SK-N-SH treated with all-trans-retinoic acid at 6 μM for 48 hours (cell line): Measurements from ENCODE around the gene CCNT1.

Experiments used
- ATAC-seq: fragments of 200-7000 bp; cut with Tn5 transposase; 3 replicates; pipeline ENCODE4 v1.9.1; 2020; ENCODE audit warnings: mild to moderate bottlenecking, moderate library complexity
- ARNTL ChIP-seq: fragments of 450-650 bp; formaldehyde crosslinking; IDR thresholded peaks from 2 replicates; pipeline ENCODE4 v1.5.0; 2020; ENCODE audit warnings: low read depth, mild to moderate bottlenecking, moderate library complexity, borderline replicate concordance
- BACH2 ChIP-seq: fragments of 250-450 bp; sonication (Bioruptor Pico); IDR thresholded peaks from 2 replicates; pipeline ENCODE4 v1.9.0; 2021; ENCODE audit warnings: mild to moderate bottlenecking, borderline replicate concordance
- CSDC2 ChIP-seq: fragments of 250-450 bp; sonication (Bioruptor Pico); IDR thresholded peaks from 2 replicates; pipeline ENCODE4 v1.5.0; 2020; ENCODE audit warnings: mild to moderate bottlenecking, moderate library complexity
- CSRNP3 ChIP-seq: fragments of 250-450 bp; sonication (Bioruptor Pico); IDR thresholded peaks from 2 replicates; pipeline ENCODE4 v1.5.1; 2021; ENCODE audit warnings: mild to moderate bottlenecking, moderate library complexity
- ESRRG ChIP-seq: fragments of 250-450 bp; sonication (Bioruptor Pico); IDR thresholded peaks from 2 replicates; pipeline ENCODE4 v1.6.1; 2021; ENCODE audit warnings: mild to moderate bottlenecking
- ISL1 ChIP-seq: fragments of 250-450 bp; sonication (Bioruptor Pico); IDR thresholded peaks from 2 replicates; pipeline ENCODE4 v2.1.2; 2022; ENCODE audit warnings: mild to moderate bottlenecking, moderate library complexity
- PATZ1 ChIP-seq: fragments of 250-450 bp; sonication (Bioruptor Pico); IDR thresholded peaks from 2 replicates; pipeline ENCODE4 v1.8.0; 2020; ENCODE audit warnings: mild to moderate bottlenecking, moderate library complexity, borderline replicate concordance
- POU6F1 ChIP-seq: fragments of 250-450 bp; sonication (Bioruptor Pico); IDR thresholded peaks from 2 replicates; pipeline ENCODE4 v1.8.0; 2021; ENCODE audit warnings: low read depth, mild to moderate bottlenecking, moderate library complexity, borderline replicate concordance
- PPARA ChIP-seq: fragments of 250-450 bp; sonication (Bioruptor Pico); IDR thresholded peaks from 2 replicates; pipeline ENCODE4 v1.5.0; 2020; ENCODE audit warnings: mild to moderate bottlenecking, borderline replicate concordance
- RARB ChIP-seq: fragments of 250-450 bp; sonication (Bioruptor Pico); IDR thresholded peaks from 2 replicates; pipeline ENCODE4 v1.8.0; 2021; ENCODE audit warnings: mild to moderate bottlenecking, moderate library complexity
- SNAI2 ChIP-seq: fragments of 250-450 bp; sonication (Bioruptor Pico); IDR thresholded peaks from 2 replicates; pipeline ENCODE4 v1.5.0; 2020; ENCODE audit warnings: mild to moderate bottlenecking, moderate library complexity
- TCF4 ChIP-seq: fragments of 250-450 bp; sonication (Bioruptor Pico); IDR thresholded peaks from 2 replicates; pipeline ENCODE4 v1.8.0; 2021; ENCODE audit warnings: mild to moderate bottlenecking, moderate library complexity, borderline replicate concordance
- TOX ChIP-seq: fragments of 250-450 bp; sonication (Bioruptor Pico); IDR thresholded peaks from 2 replicates; pipeline ENCODE4 v1.8.0; 2021; ENCODE audit warnings: mild to moderate bottlenecking, moderate library complexity, borderline replicate concordance
- ZC3H10 ChIP-seq: fragments of 250-450 bp; sonication (Bioruptor Pico); IDR thresholded peaks from 2 replicates; pipeline ENCODE4 v1.5.1; 2021; ENCODE audit warnings: mild to moderate bottlenecking, moderate library complexity
- ZFP3 ChIP-seq: fragments of 250-450 bp; sonication (Bioruptor Pico); IDR thresholded peaks from 2 replicates; pipeline ENCODE4 v1.5.0; 2020; ENCODE audit warnings: mild to moderate bottlenecking, moderate library complexity
- ZFP30 ChIP-seq: fragments of 450-650 bp; formaldehyde crosslinking; IDR thresholded peaks from 2 replicates; pipeline ENCODE4 v1.5.0; 2022; ENCODE audit warnings: mild to moderate bottlenecking, moderate library complexity
- ZNF565 ChIP-seq: fragments of 450-650 bp; formaldehyde crosslinking; conservative IDR thresholded peaks from 2 replicates; pipeline ENCODE4 v1.5.0; 2020; ENCODE audit warnings: low read depth, mild to moderate bottlenecking, moderate library complexity
- ZNF70 ChIP-seq: fragments of 450-650 bp; formaldehyde crosslinking; IDR thresholded peaks from 2 replicates; pipeline ENCODE4 v1.5.0; 2020; ENCODE audit warnings: mild to moderate bottlenecking, moderate library complexity
- ZNF8 ChIP-seq: fragments of 450-650 bp; formaldehyde crosslinking; IDR thresholded peaks from 2 replicates; pipeline ENCODE4 v1.5.0; 2020; ENCODE audit warnings: mild to moderate bottlenecking, moderate library complexity
- TF ChIP-seq, protein P1 (sequence below): fragments of 250-450 bp; sonication (Bioruptor Pico); IDR thresholded peaks from 2 replicates; pipeline ENCODE4 v1.5.0; 2020; ENCODE audit warnings: mild to moderate bottlenecking, moderate library complexity
- TF ChIP-seq, protein P2 (sequence below): fragments of 250-450 bp; sonication (Bioruptor Pico); IDR thresholded peaks from 2 replicates; pipeline ENCODE4 v1.5.1; 2020; ENCODE audit warnings: low read depth, mild to moderate bottlenecking, moderate library complexity

CCNT1 gene

DNA sequence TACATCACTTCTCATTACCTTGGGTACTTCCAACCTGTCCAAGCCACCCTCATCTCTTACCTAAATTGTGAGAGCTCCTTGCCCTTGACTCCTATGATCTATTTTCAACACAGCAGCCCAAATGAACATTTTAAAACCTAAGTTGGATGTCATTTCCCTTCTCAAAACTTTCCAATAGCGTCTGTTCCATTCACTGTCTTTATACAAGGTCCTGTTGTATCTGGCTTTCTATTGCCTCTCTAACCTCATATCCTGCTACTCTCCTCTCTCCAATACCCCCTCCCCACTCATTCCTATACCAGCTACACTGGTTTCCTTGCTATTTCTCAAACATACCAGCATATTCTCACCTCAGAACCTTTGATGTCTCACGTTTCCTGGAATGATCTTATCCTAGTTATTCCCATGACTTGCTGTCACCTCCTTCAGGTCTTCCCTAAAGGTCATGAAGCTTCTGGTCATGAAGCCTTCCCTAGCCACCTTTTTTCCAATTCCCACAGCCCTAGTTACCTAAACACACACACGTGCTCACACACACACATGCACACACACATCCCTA is 30.4 kb downstream of the CCNT1 start:
- ATAC-seq, result no peak
- TF ChIP-seq ZC3H10 (CRISPR knock-in tag) (no peak), ZNF565 (CRISPR knock-in tag) (no peak), CSDC2 (CRISPR knock-in tag) (no peak), POU6F1 (CRISPR knock-in tag) (no peak), SNAI2 (no peak), TOX (CRISPR knock-in tag) (no peak), CSRNP3 (CRISPR knock-in tag) (no peak), ZFP30 (CRISPR knock-in tag) (no peak), BACH2 (CRISPR knock-in tag) (no peak), ARNTL (no peak), PPARA (CRISPR knock-in tag) (no peak), ZNF8 (CRISPR knock-in tag) (no peak), RARB (CRISPR knock-in tag) (no peak), ESRRG (CRISPR knock-in tag) (no peak), ZFP3 (no peak), PATZ1 (CRISPR knock-in tag) (no peak), TCF4 (CRISPR knock-in tag) (no peak), ZNF70 (CRISPR knock-in tag) (no peak)
- TF ChIP-seq, protein P1, sequence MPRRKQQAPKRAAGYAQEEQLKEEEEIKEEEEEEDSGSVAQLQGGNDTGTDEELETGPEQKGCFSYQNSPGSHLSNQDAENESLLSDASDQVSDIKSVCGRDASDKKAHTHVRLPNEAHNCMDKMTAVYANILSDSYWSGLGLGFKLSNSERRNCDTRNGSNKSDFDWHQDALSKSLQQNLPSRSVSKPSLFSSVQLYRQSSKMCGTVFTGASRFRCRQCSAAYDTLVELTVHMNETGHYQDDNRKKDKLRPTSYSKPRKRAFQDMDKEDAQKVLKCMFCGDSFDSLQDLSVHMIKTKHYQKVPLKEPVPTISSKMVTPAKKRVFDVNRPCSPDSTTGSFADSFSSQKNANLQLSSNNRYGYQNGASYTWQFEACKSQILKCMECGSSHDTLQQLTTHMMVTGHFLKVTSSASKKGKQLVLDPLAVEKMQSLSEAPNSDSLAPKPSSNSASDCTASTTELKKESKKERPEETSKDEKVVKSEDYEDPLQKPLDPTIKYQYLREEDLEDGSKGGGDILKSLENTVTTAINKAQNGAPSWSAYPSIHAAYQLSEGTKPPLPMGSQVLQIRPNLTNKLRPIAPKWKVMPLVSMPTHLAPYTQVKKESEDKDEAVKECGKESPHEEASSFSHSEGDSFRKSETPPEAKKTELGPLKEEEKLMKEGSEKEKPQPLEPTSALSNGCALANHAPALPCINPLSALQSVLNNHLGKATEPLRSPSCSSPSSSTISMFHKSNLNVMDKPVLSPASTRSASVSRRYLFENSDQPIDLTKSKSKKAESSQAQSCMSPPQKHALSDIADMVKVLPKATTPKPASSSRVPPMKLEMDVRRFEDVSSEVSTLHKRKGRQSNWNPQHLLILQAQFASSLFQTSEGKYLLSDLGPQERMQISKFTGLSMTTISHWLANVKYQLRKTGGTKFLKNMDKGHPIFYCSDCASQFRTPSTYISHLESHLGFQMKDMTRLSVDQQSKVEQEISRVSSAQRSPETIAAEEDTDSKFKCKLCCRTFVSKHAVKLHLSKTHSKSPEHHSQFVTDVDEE, result no peak

DNA sequence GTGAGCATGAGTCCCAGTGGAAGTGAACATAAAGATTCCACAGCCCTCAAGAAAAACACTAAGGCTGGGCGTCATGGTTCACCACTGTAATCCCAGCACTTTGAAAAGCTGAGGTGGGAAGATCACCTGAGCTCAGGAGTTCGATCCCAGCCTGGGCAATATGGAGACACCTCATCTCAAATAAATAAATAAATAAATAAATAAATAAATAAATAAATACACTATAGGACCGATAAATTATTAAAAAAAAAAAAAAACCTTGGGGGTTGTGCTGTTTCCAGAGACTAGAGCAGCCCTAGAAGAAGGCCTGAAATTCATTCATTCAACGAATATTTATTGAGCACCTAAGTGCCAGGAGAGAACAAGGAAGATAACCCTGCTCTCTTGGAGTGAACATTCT is 33.0 kb downstream of the CCNT1 start:
- ATAC-seq, result no peak
- TF ChIP-seq ESRRG (CRISPR knock-in tag) (no peak), RARB (CRISPR knock-in tag) (no peak), CSRNP3 (CRISPR knock-in tag) (no peak), ZNF565 (CRISPR knock-in tag) (no peak), TOX (CRISPR knock-in tag) (no peak), ZFP3 (no peak), ZNF70 (CRISPR knock-in tag) (no peak), ISL1 (CRISPR knock-in tag) (no peak), PATZ1 (CRISPR knock-in tag) (no peak), TCF4 (CRISPR knock-in tag) (no peak), BACH2 (CRISPR knock-in tag) (no peak), ZFP30 (CRISPR knock-in tag) (no peak), PPARA (CRISPR knock-in tag) (no peak), SNAI2 (no peak)
- TF ChIP-seq, protein P2, sequence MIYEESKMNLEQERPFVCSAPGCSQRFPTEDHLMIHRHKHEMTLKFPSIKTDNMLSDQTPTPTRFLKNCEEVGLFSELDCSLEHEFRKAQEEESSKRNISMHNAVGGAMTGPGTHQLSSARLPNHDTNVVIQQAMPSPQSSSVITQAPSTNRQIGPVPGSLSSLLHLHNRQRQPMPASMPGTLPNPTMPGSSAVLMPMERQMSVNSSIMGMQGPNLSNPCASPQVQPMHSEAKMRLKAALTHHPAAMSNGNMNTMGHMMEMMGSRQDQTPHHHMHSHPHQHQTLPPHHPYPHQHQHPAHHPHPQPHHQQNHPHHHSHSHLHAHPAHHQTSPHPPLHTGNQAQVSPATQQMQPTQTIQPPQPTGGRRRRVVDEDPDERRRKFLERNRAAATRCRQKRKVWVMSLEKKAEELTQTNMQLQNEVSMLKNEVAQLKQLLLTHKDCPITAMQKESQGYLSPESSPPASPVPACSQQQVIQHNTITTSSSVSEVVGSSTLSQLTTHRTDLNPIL (CRISPR knock-in tag), result no peak
